Sigmoid colon (tissue), 7 donors: Measurements from ENCODE around the gene OXLD1. TPM values are rescaled to one million over a fixed set of nuclear protein-coding genes. Genes with fewer than 3 reads are reported as not detected.

Experiments used
- DNase-seq: peaks from one replicate; pipeline ENCODE4 v3.0.0-alpha.2; 2019
- H3K27ac ChIP-seq, 4 donors: fragments of 200-600 bp; sonication (generic); one replicate each; pipeline ENCODE4 v1.5.1; 2016 to 2019; ENCODE audit warnings: mild to moderate bottlenecking in 1 of 4
- H3K27me3 ChIP-seq, 3 donors: fragments of 200-600 bp; sonication (generic); one replicate each; pipeline ENCODE4 v1.5.1; 2019; ENCODE audit warnings: mild to moderate bottlenecking in 1 of 3
- H3K36me3 ChIP-seq, 4 donors: fragments of 200-600 bp; sonication (generic); one replicate each; pipeline ENCODE4 v1.5.1; 2016 to 2019
- H3K4me1 ChIP-seq, 4 donors: fragments of 200-600 bp; sonication (generic); one replicate each; pipeline ENCODE4 v1.5.1; 2017 to 2019
- H3K4me3 ChIP-seq, 4 donors: fragments of 200-600 bp; sonication (generic); one replicate each; pipeline ENCODE4 v1.5.1; 2017 to 2019; ENCODE audit warnings: mild to moderate bottlenecking in 2 of 4, moderate library complexity in 1 of 4
- H3K9me3 ChIP-seq, 4 donors: fragments of 200-600 bp in 3 of 4; sonication (generic) in 3 of 4; one replicate each; pipeline versions ENCODE4 v1.5.1 to v1.6.1; 2013 to 2019
- EP300 ChIP-seq, 4 donors: sonication (generic); formaldehyde crosslinking; IDR thresholded peaks; one replicate each; pipeline ENCODE4 v1.6.1; 2017; ENCODE audit warnings: antibody characterized with exemption in 4 of 4
- POLR2A ChIP-seq, 2 donors: fragments of 450-650 bp; IDR thresholded peaks; one replicate each; pipeline ENCODE4 v1.6.1; 2016; ENCODE audit warnings: antibody characterized with exemption in 2 of 2, mild to moderate bottlenecking in 2 of 2, moderate library complexity in 2 of 2
- POLR2AphosphoS5 ChIP-seq, 4 donors: sonication (generic); formaldehyde crosslinking; IDR thresholded peaks; one replicate each; pipeline ENCODE4 v1.6.1; 2017; ENCODE audit warnings: antibody characterized with exemption in 4 of 4
- WGBS, 2 donors: extraction: QIAGEN DNeasy Blood & Tissue Kit; methylation state at CpG; one replicate each; pipeline ENCODE4 v1.1.7; 2013; 5-methylcytosine and 5-hydroxymethylcytosine counted together
- intact Hi-C: fragments of 100-400 bp; cut with DNase I; formaldehyde crosslinking; loops from one replicate; pipeline ENCODE4 v1.15.1; 2023
- polyA plus RNA-seq, 3 donors: library from polyadenylated mRNA; stranded (reverse); fragments of 200-250 nt; gene quantifications; one replicate each; pipeline ENCODE4 v1.2.3, GENCODE V29; 2013
- total RNA-seq, 4 donors: library from RNA; depleted of rRNA; stranded (reverse); fragments of >200 nt; gene quantifications; one replicate each; pipeline ENCODE4 v1.1.0, GENCODE V29; 2016
- TF ChIP-seq, protein P1 (sequence below), 4 experiments: fragments of 450-650 bp in 3 of 4; fragments of 200-600 bp in 1 of 4; IDR thresholded peaks; one replicate each; pipeline ENCODE4 v1.5.1; 2016 to 2019; ENCODE audit warnings: antibody characterized with exemption in 4 of 4, mild to moderate bottlenecking in 3 of 4, moderate library complexity in 2 of 4
- donor health status: healthy with polysubstance abuse.
- donor health status: Bipolar disorder and iron deficiency.
- donor health status: healthy.

Gene OXLD1
- total and polyA plus RNA-seq, 7 donors, result 14.4 to 57.5 (median 36.2) TPM

DNA sequence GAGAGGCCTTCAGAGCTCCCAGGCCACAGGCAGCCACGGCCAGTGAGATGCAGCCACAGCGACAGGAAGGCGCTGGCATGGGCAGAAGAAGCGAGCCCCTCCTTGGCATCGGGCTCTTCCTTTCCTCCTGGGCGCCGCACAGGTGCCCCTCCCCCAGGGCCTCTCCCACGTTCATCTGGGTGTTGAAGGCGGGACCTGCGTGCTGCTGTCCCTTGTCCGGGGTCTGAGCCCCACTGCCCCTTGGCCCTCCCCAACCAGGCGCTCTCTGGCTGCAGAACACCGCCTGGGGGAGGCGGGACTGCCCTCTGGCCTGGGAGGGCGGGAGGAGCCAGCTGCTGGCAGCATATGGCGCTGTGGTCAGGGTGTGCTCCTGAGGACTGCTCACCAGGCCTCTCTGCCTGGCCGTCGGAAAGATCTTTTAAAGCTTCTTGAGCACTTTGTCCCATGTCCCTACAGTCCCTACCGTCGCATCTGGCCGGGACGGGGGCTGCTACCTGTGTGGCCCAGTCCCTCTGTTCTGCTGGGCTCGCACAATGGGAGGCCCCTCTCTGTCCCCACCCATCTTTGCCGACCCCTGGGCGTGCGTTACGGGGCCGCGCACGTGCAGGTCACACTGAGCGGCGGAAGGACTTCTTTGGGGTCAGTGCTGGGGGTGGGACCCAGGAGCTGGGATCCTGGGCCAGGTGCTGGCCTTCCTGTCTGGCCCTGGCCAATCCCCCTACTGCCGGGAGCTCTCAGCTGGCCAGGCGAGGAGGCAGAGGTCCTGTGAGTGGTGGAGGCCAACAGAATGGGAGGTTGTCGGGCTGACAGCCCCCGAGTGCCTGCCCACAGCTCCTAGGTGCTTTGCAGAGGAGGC lies 47.4 kb upstream of the OXLD1 start:
- H3K36me3 ChIP-seq, result no peaks in the 10 kb centered on the region
- H3K27ac ChIP-seq, result peak overlapping the region in 2 of 4 donors; percentile 32 to 69
- H3K4me1 ChIP-seq, result peaks cover 0 to 37% (median 33%) of the 10 kb centered on the region in 4 donors
- TF ChIP-seq POLR2A (IDR thresholded peaks at IDR 0.05), result no peak
- TF ChIP-seq, protein P1, sequence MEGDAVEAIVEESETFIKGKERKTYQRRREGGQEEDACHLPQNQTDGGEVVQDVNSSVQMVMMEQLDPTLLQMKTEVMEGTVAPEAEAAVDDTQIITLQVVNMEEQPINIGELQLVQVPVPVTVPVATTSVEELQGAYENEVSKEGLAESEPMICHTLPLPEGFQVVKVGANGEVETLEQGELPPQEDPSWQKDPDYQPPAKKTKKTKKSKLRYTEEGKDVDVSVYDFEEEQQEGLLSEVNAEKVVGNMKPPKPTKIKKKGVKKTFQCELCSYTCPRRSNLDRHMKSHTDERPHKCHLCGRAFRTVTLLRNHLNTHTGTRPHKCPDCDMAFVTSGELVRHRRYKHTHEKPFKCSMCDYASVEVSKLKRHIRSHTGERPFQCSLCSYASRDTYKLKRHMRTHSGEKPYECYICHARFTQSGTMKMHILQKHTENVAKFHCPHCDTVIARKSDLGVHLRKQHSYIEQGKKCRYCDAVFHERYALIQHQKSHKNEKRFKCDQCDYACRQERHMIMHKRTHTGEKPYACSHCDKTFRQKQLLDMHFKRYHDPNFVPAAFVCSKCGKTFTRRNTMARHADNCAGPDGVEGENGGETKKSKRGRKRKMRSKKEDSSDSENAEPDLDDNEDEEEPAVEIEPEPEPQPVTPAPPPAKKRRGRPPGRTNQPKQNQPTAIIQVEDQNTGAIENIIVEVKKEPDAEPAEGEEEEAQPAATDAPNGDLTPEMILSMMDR (IDR thresholded peaks at IDR 0.05), result no peak
- TF ChIP-seq POLR2AphosphoS5 (IDR thresholded peaks at IDR 0.05), result no peak
- no peak for TF ChIP-seq EP300 (IDR thresholded peaks at IDR 0.05)
- intact Hi-C loops, result no loop called here
- no peaks in the 10 kb centered on the region for H3K9me3 ChIP-seq
- H3K27me3 ChIP-seq, result peaks cover 0 to 13% (median 0%) of the 10 kb centered on the region in 3 donors
- WGBS, 2 donors, result 21 to 67% methylated on average over 36 of the region's 36 CpGs
- H3K4me3 ChIP-seq, result peak overlapping the region in 1 of 4 donors; percentile 85
- peak; percentile 66 for DNase-seq

GRCh38 chr17:81713004-81713555 lies 46.7 kb upstream of the OXLD1 start:
- Histone ChIP-seq H3K4me3 (peak overlapping the region; percentile 65 to 95 (median 79)), H3K36me3 (peaks cover 0 to under 1% (median under 1%) of the 10 kb centered on the region in 4 donors), H3K27ac (peak overlapping the region; percentile 32 to 69 (median 50)), H3K4me1 (peaks cover 0 to 37% (median 33%) of the 10 kb centered on the region in 4 donors), H3K9me3 (no peaks in the 10 kb centered on the region), H3K27me3 (peaks cover 0 to 13% (median 0%) of the 10 kb centered on the region in 3 donors)
- DNase-seq, result peak; percentile 66
- 11 to 53% methylated on average over 18 of the region's 18 CpGs for WGBS, 2 donors
- TF ChIP-seq, protein P1 (IDR thresholded peaks at IDR 0.05), result no peak
- no peak for TF ChIP-seq POLR2A (IDR thresholded peaks at IDR 0.05)
- TF ChIP-seq POLR2AphosphoS5 (IDR thresholded peaks at IDR 0.05), result no peak
- TF ChIP-seq EP300 (IDR thresholded peaks at IDR 0.05), result no peak
- intact Hi-C loops, result no loop called here

DNA sequence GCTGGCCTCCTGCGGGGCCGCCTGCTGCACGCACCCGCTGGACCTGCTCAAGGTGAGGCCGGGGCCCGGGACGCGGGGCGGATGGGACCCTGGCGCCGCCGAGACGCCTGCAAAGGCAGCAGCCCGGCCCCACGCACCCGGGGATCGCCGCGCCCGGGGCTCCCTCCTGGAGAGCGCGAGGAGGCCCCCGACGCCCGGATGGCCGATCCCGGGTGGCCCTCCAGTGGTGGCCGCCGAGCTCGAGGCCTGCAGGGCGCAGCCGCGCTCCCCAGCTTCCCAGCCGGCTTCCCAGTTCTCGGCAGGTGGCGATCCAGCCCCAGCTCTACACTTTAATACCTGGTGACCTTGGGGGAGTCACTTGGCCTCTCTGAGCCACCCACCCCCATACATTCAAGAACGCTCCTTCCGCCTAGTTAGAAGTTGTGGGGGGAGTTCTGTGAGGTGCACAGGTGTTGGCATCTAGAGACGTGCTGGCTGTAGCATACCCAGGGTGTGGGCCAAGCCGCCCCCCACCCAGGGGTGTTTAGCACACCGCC lies 46.1 kb upstream of the OXLD1 start:
- Histone ChIP-seq H3K27ac (peak overlapping the region; percentile 32 to 69 (median 50)), H3K4me3 (peak overlapping the region; percentile 65 to 95 (median 79)), H3K27me3 (peaks cover 0 to 13% (median 0%) of the 10 kb centered on the region in 3 donors), H3K4me1 (peaks cover 0 to 37% (median 33%) of the 10 kb centered on the region in 4 donors), H3K36me3 (peaks cover 0 to 6% (median 3%) of the 10 kb centered on the region in 4 donors), H3K9me3 (no peaks in the 10 kb centered on the region)
- peak; percentile 62 for DNase-seq
- WGBS, 2 donors, result 1 to 3% methylated on average over 41 of the region's 41 CpGs
- intact Hi-C loops, result no loop called here
- TF ChIP-seq EP300 (IDR thresholded peaks at IDR 0.05), result no peak
- no peak for TF ChIP-seq POLR2AphosphoS5 (IDR thresholded peaks at IDR 0.05)
- TF ChIP-seq, protein P1 (IDR thresholded peaks at IDR 0.05), result no peak
- no peak for TF ChIP-seq POLR2A (IDR thresholded peaks at IDR 0.05)

DNA sequence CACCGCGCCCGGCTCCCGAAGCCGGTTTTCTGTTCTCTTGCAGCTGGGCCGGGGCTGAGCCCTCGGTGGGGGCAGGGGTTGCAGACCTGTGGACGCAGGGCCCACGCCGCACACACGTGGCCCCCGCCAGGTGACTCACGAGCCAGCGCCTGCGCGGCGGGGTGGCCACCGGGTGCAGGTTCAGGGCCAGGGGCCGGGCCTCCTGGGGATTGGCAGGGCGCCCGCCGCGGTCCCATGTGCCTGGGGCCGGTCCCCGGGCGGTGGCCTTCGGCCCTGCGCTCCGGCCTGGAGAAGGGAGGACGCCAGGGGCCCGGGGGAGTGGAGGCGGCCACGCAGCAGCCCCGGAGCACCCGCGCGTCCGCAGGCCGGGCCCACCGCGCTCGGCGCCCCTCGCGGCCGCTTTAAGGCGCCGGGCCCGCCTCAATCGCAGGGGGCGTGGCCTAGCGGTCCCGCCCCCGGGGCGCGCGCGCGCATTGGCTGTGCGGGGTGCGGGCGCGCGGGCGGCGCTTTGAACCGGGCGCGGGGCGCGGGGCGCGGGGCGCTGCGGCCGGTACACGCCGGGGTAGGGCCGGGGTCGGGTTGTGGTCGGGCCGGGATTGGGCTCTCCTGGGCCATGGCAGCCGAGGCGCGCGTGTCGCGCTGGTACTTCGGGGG lies 45.5 kb upstream of the OXLD1 start, which contains the start of gene SLC25A10:
TSS of gene SLC25A10 (plus strand) at position 471 of the 654 bp plus-strand sequence. CDS start at position 614, 143 bp downstream.
- TF ChIP-seq POLR2A (IDR thresholded peaks at IDR 0.05), result no peak
- peak in 1 of 4 donors; percentile 38 for TF ChIP-seq POLR2AphosphoS5 (IDR thresholded peaks at IDR 0.05)
- TF ChIP-seq, protein P1 (IDR thresholded peaks at IDR 0.05), result peak in 1 of 4 experiments; percentile 20
- peak; percentile 84 for DNase-seq
- Histone ChIP-seq H3K27me3 (peaks cover 0 to 13% (median 0%) of the 10 kb centered on the region in 3 donors), H3K4me3 (peak within 1 kb of the TSS; percentile 65 to 95 (median 79)), H3K36me3 (peaks cover 0 to 12% (median 8%) of the 10 kb centered on the region in 4 donors), H3K9me3 (no peaks in the 10 kb centered on the region), H3K4me1 (peaks cover 0 to 37% (median 33%) of the 10 kb centered on the region in 4 donors), H3K27ac (peak within 1 kb of the TSS; percentile 43 to 69 (median 58))
- 0 to 1% methylated on average over 89 of the region's 89 CpGs for WGBS, 2 donors
- intact Hi-C loops, result no loop called here
